ENCODE data around the gene RRP1. TPM values are rescaled to one million over a fixed set of nuclear protein-coding genes. Genes with fewer than 3 reads are reported as not detected.

The RRP1 gene
- total and polyA plus RNA-seq, 5 donors from 2014 or later, result 12.1 to 24.1 (median 14.8) TPM

DNA sequence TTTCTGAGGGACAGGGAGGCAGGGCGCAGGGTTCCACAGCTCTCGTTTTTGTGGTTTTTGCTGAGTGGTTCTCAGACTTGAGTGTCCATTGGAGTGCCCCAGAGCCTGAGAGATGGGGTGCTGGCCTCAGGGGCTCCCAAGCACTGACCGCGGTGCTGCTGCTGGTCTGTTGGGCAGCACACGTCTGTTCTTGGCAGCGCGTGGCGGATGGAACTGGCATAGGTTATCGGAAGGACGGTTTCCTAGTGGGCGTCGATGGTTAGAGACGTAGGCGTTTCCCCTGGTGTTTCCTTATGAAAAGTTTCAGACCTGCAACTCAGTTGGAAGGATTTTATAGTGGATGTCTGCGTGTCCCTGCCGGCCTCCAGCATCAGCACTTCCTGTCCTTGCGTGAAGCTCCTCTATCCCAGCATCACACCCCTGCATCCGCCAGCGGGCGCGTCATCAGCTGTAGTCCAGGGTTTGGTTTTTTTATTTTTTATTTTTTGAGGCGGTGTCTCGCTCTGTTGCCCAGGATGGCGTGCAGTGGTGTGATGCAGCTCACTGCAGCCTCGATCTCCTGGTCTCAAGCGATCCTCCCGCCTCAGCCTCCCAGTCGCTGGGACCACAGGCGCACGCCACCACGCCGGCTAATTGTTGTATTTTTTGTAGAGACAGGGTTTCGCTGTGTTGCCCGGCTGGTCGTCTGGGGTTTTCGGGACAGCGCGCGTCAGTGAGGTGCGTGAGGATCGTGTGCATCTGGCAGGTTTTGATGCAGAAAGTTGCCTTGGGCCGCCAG, 11.8 kb downstream of the RRP1 start:
- Mint-ChIP-seq H3K9me3 (no peaks in the 10 kb centered on the region), H3K27ac (no peak overlapping the region), H3K36me3 (peaks cover 31% of the 10 kb centered on the region), H3K4me1 (no peaks in the 10 kb centered on the region), H3K4me3 (no peak overlapping the region), H3K27me3 (no peaks in the 10 kb centered on the region)
- Histone ChIP-seq H3K27me3 (ENCODE audit: control insufficient read depth, insufficient read depth, low read length) (no peaks in the 10 kb centered on the region), H3K36me3 (ENCODE audit: control insufficient read depth, insufficient read depth, low read length) (peaks cover 59% of the 10 kb centered on the region), H3K4me3 (ENCODE audit: low read depth, low read length) (no peak overlapping the region), H3K4me1 (ENCODE audit: control insufficient read depth, insufficient read depth, low read length, poor library complexity, severe bottlenecking) (no peaks in the 10 kb centered on the region), H3K27ac (ENCODE audit: insufficient read depth, low read length, poor library complexity, severe bottlenecking) (no peak overlapping the region), H3K9me3 (ENCODE audit: control insufficient read depth in 2 of 2, low read length in 2 of 2) (no peaks in the 10 kb centered on the region)
- DNase-seq (no peak), ATAC-seq (ENCODE audit: low read depth in 2 of 2) (no peak)

DNA sequence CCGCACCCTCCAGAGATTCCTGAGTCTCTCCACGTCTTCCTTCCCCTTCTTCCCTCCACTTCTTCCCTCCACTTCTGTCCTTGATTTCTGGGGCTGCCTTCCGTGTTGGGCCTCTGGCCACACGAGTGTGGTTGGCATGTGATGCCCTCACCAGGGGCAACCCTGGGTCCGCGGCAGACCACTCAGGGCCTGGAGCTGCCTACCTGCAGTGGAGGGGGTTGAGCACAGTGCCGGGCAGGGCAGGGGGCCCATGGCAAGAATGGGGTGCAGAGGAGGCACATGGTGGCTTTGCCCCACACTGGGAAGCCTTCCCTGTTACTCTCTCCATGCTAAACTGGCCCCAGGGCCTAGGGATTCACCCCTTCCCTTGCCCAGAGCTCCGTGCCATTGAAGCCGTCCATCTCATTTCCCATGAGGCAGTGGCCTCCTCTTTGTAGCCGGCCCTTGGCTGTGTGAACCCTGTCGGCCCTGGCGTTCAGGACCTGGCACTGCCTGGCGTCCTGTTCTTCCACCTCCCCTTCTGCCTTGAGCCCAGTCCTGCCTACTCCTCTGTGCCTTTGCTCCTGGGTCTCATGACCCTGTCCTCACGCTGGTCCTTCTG, 13.4 kb downstream of the RRP1 start:
- peak overlapping the region in 1 of 3 donors; percentile 63 for H3K27ac Mint-ChIP-seq
- H3K9me3 Mint-ChIP-seq, result no peaks in the 10 kb centered on the region
- H3K4me1 ChIP-seq (ENCODE audit: control insufficient read depth, insufficient read depth, low read length, poor library complexity, severe bottlenecking), result no peaks in the 10 kb centered on the region
- H3K36me3 Mint-ChIP-seq, result peaks cover 22% of the 10 kb centered on the region
- no peaks in the 10 kb centered on the region for H3K4me1 Mint-ChIP-seq
- no peaks in the 10 kb centered on the region for H3K27me3 Mint-ChIP-seq
- H3K4me3 ChIP-seq (ENCODE audit: low read depth, low read length), result no peak overlapping the region
- no peak for ATAC-seq (ENCODE audit: low read depth in 2 of 2)
- DNase-seq, result no peak
- H3K27me3 ChIP-seq (ENCODE audit: control insufficient read depth, insufficient read depth, low read length), result no peaks in the 10 kb centered on the region
- H3K4me3 Mint-ChIP-seq, result no peak overlapping the region
- H3K27ac ChIP-seq (ENCODE audit: insufficient read depth, low read length, poor library complexity, severe bottlenecking), result no peak overlapping the region
- H3K36me3 ChIP-seq (ENCODE audit: control insufficient read depth, insufficient read depth, low read length), result peaks cover 42% of the 10 kb centered on the region
- no peaks in the 10 kb centered on the region for H3K9me3 ChIP-seq (ENCODE audit: control insufficient read depth in 2 of 2, low read length in 2 of 2)

DNA sequence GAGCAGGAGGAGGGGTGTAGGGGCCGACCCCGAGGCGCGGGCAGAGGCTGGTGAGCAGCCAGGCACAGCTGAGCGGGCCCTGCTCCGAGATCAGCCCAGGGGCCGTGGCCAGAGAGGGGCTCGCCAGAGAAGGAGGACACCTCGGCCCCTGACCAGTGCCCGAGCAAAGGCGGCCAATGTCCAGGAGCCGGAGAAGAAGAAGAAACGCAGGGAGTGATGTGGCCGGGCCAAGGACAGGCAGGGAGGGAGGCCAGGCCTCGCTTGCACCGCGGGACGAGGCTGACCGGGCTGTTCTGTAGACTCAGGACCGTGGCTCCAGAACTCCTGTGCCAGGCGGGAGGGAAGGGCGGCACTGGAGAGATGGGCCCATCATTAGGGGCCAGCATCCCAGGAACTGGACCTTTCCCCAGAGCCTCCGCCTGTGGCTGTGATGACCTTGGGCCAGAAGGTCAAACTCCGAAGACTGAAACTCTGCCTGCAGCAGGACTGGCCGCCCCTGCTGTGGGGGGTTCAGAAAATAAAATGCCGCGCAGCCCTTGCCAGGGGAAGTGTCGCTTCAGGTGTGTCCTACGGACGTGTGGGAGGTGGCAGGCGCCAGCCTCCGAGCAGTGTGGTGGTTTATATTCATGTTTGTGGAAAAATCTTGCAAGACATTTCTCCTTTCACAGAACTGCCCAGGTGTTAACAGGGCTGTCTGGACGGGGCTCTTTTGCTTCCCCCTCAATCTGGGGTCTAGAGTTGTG, 14.4 kb downstream of the RRP1 start:
- ATAC-seq (ENCODE audit: low read depth in 2 of 2) (no peak), DNase-seq (no peak)
- Histone ChIP-seq H3K27ac (ENCODE audit: insufficient read depth, low read length, poor library complexity, severe bottlenecking) (no peak overlapping the region), H3K4me3 (ENCODE audit: low read depth, low read length) (no peak overlapping the region), H3K27me3 (ENCODE audit: control insufficient read depth, insufficient read depth, low read length) (no peaks in the 10 kb centered on the region), H3K4me1 (ENCODE audit: control insufficient read depth, insufficient read depth, low read length, poor library complexity, severe bottlenecking) (no peaks in the 10 kb centered on the region), H3K36me3 (ENCODE audit: control insufficient read depth, insufficient read depth, low read length) (peaks cover 36% of the 10 kb centered on the region), H3K9me3 (ENCODE audit: control insufficient read depth in 2 of 2, low read length in 2 of 2) (no peaks in the 10 kb centered on the region)
- Mint-ChIP-seq H3K36me3 (peaks cover 18% of the 10 kb centered on the region), H3K27ac (no peak overlapping the region), H3K27me3 (no peaks in the 10 kb centered on the region), H3K4me1 (no peaks in the 10 kb centered on the region), H3K9me3 (no peaks in the 10 kb centered on the region), H3K4me3 (no peak overlapping the region)

DNA sequence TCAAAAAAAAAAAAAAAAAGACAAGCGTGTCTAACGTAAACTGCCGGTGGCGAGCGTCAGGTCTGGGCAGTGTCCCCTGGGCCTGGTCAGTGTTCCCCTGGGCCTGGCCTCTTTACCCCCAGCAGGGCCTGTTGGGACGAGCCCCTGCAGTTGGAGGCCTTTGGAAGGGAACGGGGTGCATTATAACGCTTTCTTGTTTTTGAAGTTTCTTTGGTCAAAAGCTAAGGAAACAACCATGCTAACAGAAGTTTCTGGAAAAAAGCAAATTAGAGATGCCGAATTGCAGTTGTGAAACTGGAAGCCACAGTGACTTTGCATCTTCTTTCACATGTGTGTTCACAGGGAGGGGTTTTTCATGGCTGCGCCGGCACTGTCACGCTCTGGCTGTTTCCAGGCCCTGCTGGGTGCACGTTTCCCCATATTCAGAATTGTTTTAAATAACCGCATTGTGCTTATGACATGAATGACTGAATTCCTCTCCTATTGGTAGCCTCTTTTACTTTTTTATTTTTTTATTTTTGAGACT, 16.0 kb downstream of the RRP1 start:
- Histone ChIP-seq H3K9me3 (ENCODE audit: control insufficient read depth in 2 of 2, low read length in 2 of 2) (no peaks in the 10 kb centered on the region), H3K27ac (ENCODE audit: insufficient read depth, low read length, poor library complexity, severe bottlenecking) (no peak overlapping the region), H3K36me3 (ENCODE audit: control insufficient read depth, insufficient read depth, low read length) (peaks cover 24% of the 10 kb centered on the region), H3K27me3 (ENCODE audit: control insufficient read depth, insufficient read depth, low read length) (no peaks in the 10 kb centered on the region), H3K4me3 (ENCODE audit: low read depth, low read length) (no peak overlapping the region), H3K4me1 (ENCODE audit: control insufficient read depth, insufficient read depth, low read length, poor library complexity, severe bottlenecking) (no peaks in the 10 kb centered on the region)
- H3K27me3 Mint-ChIP-seq, result no peaks in the 10 kb centered on the region
- DNase-seq (no peak), ATAC-seq (ENCODE audit: low read depth in 2 of 2) (peak in 1 of 2 donors; percentile 39)
- no peaks in the 10 kb centered on the region for H3K9me3 Mint-ChIP-seq
- H3K27ac Mint-ChIP-seq, result peak overlapping the region in 1 of 3 donors; percentile 59
- H3K4me1 Mint-ChIP-seq, result no peaks in the 10 kb centered on the region
- peaks cover 14% of the 10 kb centered on the region for H3K36me3 Mint-ChIP-seq
- no peak overlapping the region for H3K4me3 Mint-ChIP-seq

DNA sequence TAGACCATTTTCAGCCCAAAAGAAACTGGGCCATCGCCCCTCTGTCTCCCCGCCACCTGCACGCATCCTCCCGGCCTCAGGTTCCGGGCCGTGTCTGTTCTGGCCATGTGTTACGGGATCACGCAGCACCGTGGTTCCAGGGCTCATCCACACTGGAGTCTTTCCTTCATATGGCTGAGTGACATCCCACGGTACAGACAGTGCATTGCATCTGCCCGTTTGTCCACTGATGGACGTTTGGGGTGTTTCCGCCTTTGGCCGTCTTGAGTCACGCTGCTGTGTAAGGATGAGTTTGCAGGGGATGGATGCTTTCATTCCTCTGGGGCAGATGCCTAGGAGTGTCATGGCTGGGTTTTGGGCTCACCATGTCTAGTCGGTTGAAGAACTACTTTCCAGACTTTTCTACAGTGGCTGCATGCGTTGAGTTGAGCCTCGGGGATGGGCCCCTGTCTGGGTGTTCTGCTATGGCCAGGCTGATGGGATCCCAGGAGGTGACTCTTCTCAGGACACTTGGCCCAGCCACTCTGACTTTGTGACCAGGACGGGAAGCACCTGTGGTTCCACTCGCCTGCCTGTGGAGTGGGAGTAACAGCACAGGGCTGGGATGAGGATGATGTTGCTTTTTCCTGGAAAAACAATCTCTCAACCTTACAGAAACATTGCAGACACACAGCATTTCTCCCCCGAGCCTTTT, 16.8 kb downstream of the RRP1 start:
- H3K27me3 Mint-ChIP-seq, result no peaks in the 10 kb centered on the region
- Histone ChIP-seq H3K4me1 (ENCODE audit: control insufficient read depth, insufficient read depth, low read length, poor library complexity, severe bottlenecking) (peaks cover 8% of the 10 kb centered on the region), H3K9me3 (ENCODE audit: control insufficient read depth in 2 of 2, low read length in 2 of 2) (no peaks in the 10 kb centered on the region), H3K36me3 (ENCODE audit: control insufficient read depth, insufficient read depth, low read length) (peaks cover 16% of the 10 kb centered on the region), H3K4me3 (ENCODE audit: low read depth, low read length) (no peak overlapping the region), H3K27me3 (ENCODE audit: control insufficient read depth, insufficient read depth, low read length) (no peaks in the 10 kb centered on the region), H3K27ac (ENCODE audit: insufficient read depth, low read length, poor library complexity, severe bottlenecking) (no peak overlapping the region)
- no peak for DNase-seq
- ATAC-seq (ENCODE audit: low read depth in 2 of 2), result no peak
- peaks cover 8% of the 10 kb centered on the region for H3K36me3 Mint-ChIP-seq
- H3K9me3 Mint-ChIP-seq, result no peaks in the 10 kb centered on the region
- H3K4me1 Mint-ChIP-seq, result peaks cover 0 to 6% (median 3%) of the 10 kb centered on the region in 4 donors
- H3K4me3 Mint-ChIP-seq, result no peak overlapping the region
- peak overlapping the region in 1 of 3 donors; percentile 42 for H3K27ac Mint-ChIP-seq

DNA sequence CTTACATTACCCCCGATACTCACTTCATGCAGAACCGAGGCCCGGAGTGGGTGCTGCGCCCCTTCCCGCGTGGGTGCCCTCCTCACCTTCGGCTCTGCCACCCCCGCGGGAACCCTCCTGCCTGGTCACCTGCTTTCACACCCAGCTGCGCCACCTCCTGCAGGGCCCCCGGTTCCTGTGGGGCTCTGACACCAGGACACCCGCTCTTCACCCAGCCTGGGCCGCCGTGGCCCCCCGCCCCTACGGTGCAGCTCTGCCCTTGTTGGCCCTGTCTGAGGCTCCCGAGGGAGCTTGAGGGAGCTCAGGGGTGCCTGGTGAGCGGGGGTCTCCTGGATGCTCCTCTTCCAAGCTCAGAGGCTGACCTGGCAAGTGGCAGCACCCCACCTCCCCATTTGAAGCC, 19.0 kb downstream of the RRP1 start:
- H3K27ac Mint-ChIP-seq, result no peak overlapping the region
- Histone ChIP-seq H3K4me3 (ENCODE audit: low read depth, low read length) (no peak overlapping the region), H3K4me1 (ENCODE audit: control insufficient read depth, insufficient read depth, low read length, poor library complexity, severe bottlenecking) (peaks cover 10% of the 10 kb centered on the region), H3K27ac (ENCODE audit: insufficient read depth, low read length, poor library complexity, severe bottlenecking) (no peak overlapping the region), H3K27me3 (ENCODE audit: control insufficient read depth, insufficient read depth, low read length) (no peaks in the 10 kb centered on the region), H3K9me3 (ENCODE audit: control insufficient read depth in 2 of 2, low read length in 2 of 2) (no peaks in the 10 kb centered on the region), H3K36me3 (ENCODE audit: control insufficient read depth, insufficient read depth, low read length) (no peaks in the 10 kb centered on the region)
- H3K9me3 Mint-ChIP-seq, result no peaks in the 10 kb centered on the region
- no peak overlapping the region for H3K4me3 Mint-ChIP-seq
- no peaks in the 10 kb centered on the region for H3K27me3 Mint-ChIP-seq
- peaks cover 4% of the 10 kb centered on the region for H3K36me3 Mint-ChIP-seq
- peaks cover 0 to 6% (median 3%) of the 10 kb centered on the region in 4 donors for H3K4me1 Mint-ChIP-seq
- ATAC-seq (ENCODE audit: low read depth in 2 of 2), result no peak
- DNase-seq, result no peak

DNA sequence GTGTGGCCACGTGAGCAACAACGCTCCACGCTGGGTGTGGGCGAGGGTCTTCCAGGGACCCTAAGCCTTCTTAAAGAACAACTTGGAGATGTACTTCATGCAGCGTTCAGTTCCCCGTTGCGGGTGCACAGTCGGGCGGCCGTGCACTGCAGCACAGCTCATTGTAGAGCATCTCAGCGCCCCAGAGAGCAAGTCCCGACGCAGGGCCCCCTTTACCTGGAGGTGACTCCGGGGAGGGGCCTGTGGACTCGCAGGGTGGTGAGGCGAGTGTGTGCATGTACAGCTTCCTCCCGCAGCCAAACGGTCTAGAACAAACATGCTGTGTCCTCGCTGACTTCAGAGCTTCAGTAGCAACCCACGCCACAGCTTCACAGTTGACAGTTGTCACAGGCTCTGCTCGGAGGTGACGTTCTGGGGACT, 19.5 kb downstream of the RRP1 start:
- no peak overlapping the region for H3K4me3 ChIP-seq (ENCODE audit: low read depth, low read length)

More for the DNA sequence above, 19.5 kb downstream of the RRP1 start:
- no peak overlapping the region for H3K27ac Mint-ChIP-seq
- no peaks in the 10 kb centered on the region for H3K27me3 Mint-ChIP-seq
- peaks cover 4% of the 10 kb centered on the region for H3K36me3 Mint-ChIP-seq
- no peak overlapping the region for H3K27ac ChIP-seq (ENCODE audit: insufficient read depth, low read length, poor library complexity, severe bottlenecking)
- ATAC-seq (ENCODE audit: low read depth in 2 of 2), result no peak
- no peak overlapping the region for H3K4me3 Mint-ChIP-seq
- H3K4me1 Mint-ChIP-seq, result peaks cover 0 to 6% (median 3%) of the 10 kb centered on the region in 4 donors
- no peaks in the 10 kb centered on the region for H3K36me3 ChIP-seq (ENCODE audit: control insufficient read depth, insufficient read depth, low read length)
- no peaks in the 10 kb centered on the region for H3K9me3 Mint-ChIP-seq
- peaks cover 10% of the 10 kb centered on the region for H3K4me1 ChIP-seq (ENCODE audit: control insufficient read depth, insufficient read depth, low read length, poor library complexity, severe bottlenecking)
- H3K9me3 ChIP-seq (ENCODE audit: control insufficient read depth in 2 of 2, low read length in 2 of 2), result no peaks in the 10 kb centered on the region
- no peak for DNase-seq
- H3K27me3 ChIP-seq (ENCODE audit: control insufficient read depth, insufficient read depth, low read length), result no peaks in the 10 kb centered on the region

All from CD4-positive, CD25-positive, alpha-beta regulatory T cell (primary cell).